Measurements from ENCODE around the gene NSUN5. TPM values are rescaled to one million over a fixed set of nuclear protein-coding genes. Genes with fewer than 3 reads are reported as not detected.
"Not testable (repeated sequence)": the region's sequence is repeated elsewhere in the genome, so short reads cannot be mapped to it uniquely, and the experiment has no call there.

The NSUN5 gene
- total and polyA plus RNA-seq, 4 donors, result 11.8 to 33.2 (median 18.3) TPM

DNA sequence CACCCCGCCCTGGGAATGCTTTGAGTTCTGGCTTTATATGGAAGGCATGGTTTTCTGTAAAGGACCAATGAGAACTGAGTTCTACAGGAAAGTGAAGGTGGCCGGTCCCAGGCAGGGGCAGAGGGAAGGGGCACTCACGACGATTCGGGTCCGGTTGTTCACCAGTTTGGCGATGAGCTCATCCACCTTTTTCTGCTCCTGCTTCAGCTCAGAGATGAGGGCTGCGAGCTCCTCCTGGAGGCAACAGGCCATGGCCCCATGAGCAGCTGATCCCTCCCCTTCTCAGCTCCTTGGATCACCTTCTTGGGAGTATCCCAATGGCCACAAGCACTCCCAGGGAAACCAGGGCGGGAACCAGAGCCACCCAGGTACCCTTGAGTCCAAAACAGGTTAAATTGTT lies 11.4 kb upstream of the NSUN5 start:
- H3K27ac ChIP-seq (ENCODE audit: low read depth in 1 of 2, low read length in 2 of 2); H3K36me3 ChIP-seq (ENCODE audit: control insufficient read depth in 1 of 2, insufficient read depth in 2 of 2, low read length in 1 of 2); H3K4me3 ChIP-seq (ENCODE audit: low read length in 2 of 2); H3K4me1 ChIP-seq (ENCODE audit: control insufficient read depth in 1 of 2, insufficient read depth in 2 of 2, low read length in 2 of 2); H3K9me3 ChIP-seq (ENCODE audit: control insufficient read depth, low read length); intact Hi-C loops (cut with DNase I); DNase-seq; H3K27me3 ChIP-seq (ENCODE audit: control insufficient read depth in 1 of 2, insufficient read depth in 2 of 2, low read length in 1 of 2); ATAC-seq (ENCODE audit: low FRiP score): not testable (repeated sequence)
- WGBS, 2 donors, result 76% methylated on average over 9 of the region's 9 CpGs

DNA sequence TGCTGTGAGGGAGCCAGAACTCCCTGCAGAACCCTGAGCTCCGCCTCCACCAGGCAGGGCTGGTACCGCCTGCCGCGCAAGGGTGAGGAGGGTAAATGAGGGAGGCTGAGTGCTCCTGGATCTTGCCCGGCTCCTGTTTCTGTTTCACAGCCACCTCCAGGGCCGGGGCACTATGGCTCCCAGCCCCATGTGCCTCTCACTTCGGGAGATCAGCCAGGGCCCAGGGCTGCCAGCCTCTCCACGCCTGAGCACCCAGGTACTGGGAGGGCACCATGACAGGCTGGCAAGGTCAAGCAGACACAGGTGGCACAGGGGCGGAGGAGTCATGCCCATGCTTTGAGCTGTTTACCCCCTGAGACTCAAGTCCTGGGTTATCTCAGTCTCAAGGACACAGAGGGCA lies 10.9 kb upstream of the NSUN5 start:
- ATAC-seq (ENCODE audit: low FRiP score); H3K36me3 ChIP-seq (ENCODE audit: control insufficient read depth in 1 of 2, insufficient read depth in 2 of 2, low read length in 1 of 2); DNase-seq; H3K9me3 ChIP-seq (ENCODE audit: control insufficient read depth, low read length); H3K4me1 ChIP-seq (ENCODE audit: control insufficient read depth in 1 of 2, insufficient read depth in 2 of 2, low read length in 2 of 2); H3K27me3 ChIP-seq (ENCODE audit: control insufficient read depth in 1 of 2, insufficient read depth in 2 of 2, low read length in 1 of 2); H3K27ac ChIP-seq (ENCODE audit: low read depth in 1 of 2, low read length in 2 of 2); H3K4me3 ChIP-seq (ENCODE audit: low read length in 2 of 2); intact Hi-C loops (cut with DNase I): not testable (repeated sequence)
- WGBS, 2 donors, result 73 to 79% methylated on average over 9 of the region's 9 CpGs

DNA sequence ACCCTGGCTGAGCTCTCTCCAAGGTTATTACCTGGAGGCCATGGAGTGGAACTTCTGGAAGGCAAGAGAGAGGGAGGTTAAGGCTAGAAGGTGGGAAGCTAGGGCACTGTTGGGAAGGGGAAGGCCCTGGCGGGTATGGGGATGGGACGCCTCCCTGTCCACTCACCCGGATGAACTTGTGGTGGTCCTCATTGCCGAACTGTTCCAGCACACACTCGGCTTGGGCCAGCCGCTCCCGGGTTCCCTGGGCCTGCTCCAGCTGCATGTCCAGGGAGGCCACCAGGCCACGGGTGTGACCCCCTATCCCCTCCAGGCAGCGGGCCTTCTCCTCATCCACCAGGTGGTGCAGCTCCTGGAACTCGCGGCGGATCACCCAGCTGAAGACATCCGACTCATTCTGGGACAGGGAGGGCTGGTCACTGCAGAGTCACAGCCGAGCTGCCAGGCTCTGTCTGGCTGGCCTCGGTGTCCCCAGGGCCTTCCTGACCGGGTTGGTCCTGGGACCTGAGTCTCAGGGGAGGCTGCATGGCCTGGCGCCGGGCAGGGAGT lies 10.1 kb upstream of the NSUN5 start:
- intact Hi-C loops (cut with DNase I); DNase-seq; H3K4me1 ChIP-seq (ENCODE audit: control insufficient read depth in 1 of 2, insufficient read depth in 2 of 2, low read length in 2 of 2); H3K4me3 ChIP-seq (ENCODE audit: low read length in 2 of 2); H3K27ac ChIP-seq (ENCODE audit: low read depth in 1 of 2, low read length in 2 of 2); H3K9me3 ChIP-seq (ENCODE audit: control insufficient read depth, low read length); H3K36me3 ChIP-seq (ENCODE audit: control insufficient read depth in 1 of 2, insufficient read depth in 2 of 2, low read length in 1 of 2); H3K27me3 ChIP-seq (ENCODE audit: control insufficient read depth in 1 of 2, insufficient read depth in 2 of 2, low read length in 1 of 2); ATAC-seq (ENCODE audit: low FRiP score): not testable (repeated sequence)
- 74 to 81% methylated on average over 9 to 18 of the region's 18 CpGs for WGBS, 2 donors

DNA sequence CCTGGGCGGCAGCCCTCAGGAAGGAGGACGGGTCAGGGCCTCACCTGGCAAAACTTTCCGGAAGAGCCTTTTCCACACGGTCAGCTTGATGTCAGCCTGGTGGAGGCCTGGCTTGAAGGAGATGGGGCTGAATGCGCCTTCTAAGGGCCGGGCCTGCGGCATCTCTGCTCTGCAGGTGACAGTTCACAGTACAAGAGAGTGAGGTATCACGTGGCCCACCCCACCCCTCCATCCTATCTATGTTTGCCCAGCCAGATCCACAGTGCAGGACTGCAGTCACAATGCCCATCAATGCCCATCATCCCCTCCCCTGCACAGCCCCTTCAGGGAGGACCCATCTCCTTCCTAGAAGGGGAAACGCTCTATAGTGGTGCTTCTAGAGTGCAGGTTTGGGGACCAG lies 7.9 kb upstream of the NSUN5 start:
- intact Hi-C loops (cut with DNase I), result no loop called here
- no peak for ATAC-seq (ENCODE audit: low FRiP score)
- no peaks in the 10 kb centered on the region for H3K9me3 ChIP-seq (ENCODE audit: control insufficient read depth, low read length)
- 86% methylated on average over 9 of the region's 9 CpGs for WGBS, 2 donors
- H3K27ac ChIP-seq (ENCODE audit: low read depth in 1 of 2, low read length in 2 of 2), result no peak overlapping the region
- H3K4me3 ChIP-seq (ENCODE audit: low read length in 2 of 2), result no peak overlapping the region
- no peaks in the 10 kb centered on the region for H3K4me1 ChIP-seq (ENCODE audit: control insufficient read depth in 1 of 2, insufficient read depth in 2 of 2, low read length in 2 of 2)
- H3K36me3 ChIP-seq (ENCODE audit: control insufficient read depth in 1 of 2, insufficient read depth in 2 of 2, low read length in 1 of 2), result no peaks in the 10 kb centered on the region
- no peaks in the 10 kb centered on the region for H3K27me3 ChIP-seq (ENCODE audit: control insufficient read depth in 1 of 2, insufficient read depth in 2 of 2, low read length in 1 of 2)
- DNase-seq, result no peak

DNA sequence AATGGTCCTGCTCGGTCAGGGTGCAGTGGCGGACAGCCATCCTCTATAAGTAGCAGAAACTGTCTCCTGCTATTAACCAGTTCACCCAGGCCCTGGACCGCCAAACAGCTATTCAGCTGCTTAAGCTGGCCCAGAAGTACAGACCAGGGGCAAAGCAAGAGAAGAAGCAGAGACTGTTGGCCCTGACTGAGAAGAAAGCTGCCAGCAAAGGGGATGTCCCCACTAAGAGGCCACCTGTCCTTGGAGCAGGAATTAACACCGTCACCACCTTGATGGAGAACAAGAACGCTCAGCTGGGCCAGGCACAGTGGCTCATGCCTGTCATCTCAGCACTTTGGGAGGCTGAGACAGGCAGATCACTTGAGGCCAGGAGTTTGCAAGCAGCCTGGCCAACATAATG lies 5.6 kb upstream of the NSUN5 start:
- no peak overlapping the region for H3K27ac ChIP-seq (ENCODE audit: low read depth in 1 of 2, low read length in 2 of 2)
- DNase-seq, result no peak
- no peaks in the 10 kb centered on the region for H3K4me1 ChIP-seq (ENCODE audit: control insufficient read depth in 1 of 2, insufficient read depth in 2 of 2, low read length in 2 of 2)
- H3K27me3 ChIP-seq (ENCODE audit: control insufficient read depth in 1 of 2, insufficient read depth in 2 of 2, low read length in 1 of 2), result no peaks in the 10 kb centered on the region
- ATAC-seq (ENCODE audit: low FRiP score), result no peak
- H3K9me3 ChIP-seq (ENCODE audit: control insufficient read depth, low read length), result no peaks in the 10 kb centered on the region
- no peaks in the 10 kb centered on the region for H3K36me3 ChIP-seq (ENCODE audit: control insufficient read depth in 1 of 2, insufficient read depth in 2 of 2, low read length in 1 of 2)
- intact Hi-C loops (cut with DNase I), result no loop called here
- WGBS, 2 donors, result 84 to 85% methylated on average over 5 of the region's 5 CpGs
- H3K4me3 ChIP-seq (ENCODE audit: low read length in 2 of 2), result no peak overlapping the region

DNA sequence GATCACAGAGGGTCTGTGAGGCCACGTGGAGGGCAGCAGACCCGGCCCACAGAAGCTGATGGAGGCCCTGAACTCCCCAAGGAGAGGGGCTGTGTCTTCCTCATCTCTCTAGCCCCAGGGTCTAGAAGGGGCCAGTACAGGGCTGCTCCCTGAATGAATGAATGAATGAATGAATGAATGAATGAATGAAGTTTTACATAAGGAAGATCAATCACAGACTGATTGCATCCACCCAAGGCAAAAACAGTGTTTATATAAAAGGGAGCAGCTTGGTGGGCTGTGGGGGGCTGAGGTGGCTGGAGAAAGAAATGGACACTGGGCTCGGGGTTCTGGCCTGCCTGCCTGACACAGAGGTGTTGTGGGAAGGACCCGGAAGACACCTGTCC lies 4.9 kb upstream of the NSUN5 start:
- Histone ChIP-seq H3K4me3 (ENCODE audit: low read length in 2 of 2) (no peak overlapping the region), H3K27me3 (ENCODE audit: control insufficient read depth in 1 of 2, insufficient read depth in 2 of 2, low read length in 1 of 2) (no peaks in the 10 kb centered on the region), H3K27ac (ENCODE audit: low read depth in 1 of 2, low read length in 2 of 2) (no peak overlapping the region), H3K9me3 (ENCODE audit: control insufficient read depth, low read length) (no peaks in the 10 kb centered on the region), H3K36me3 (ENCODE audit: control insufficient read depth in 1 of 2, insufficient read depth in 2 of 2, low read length in 1 of 2) (no peaks in the 10 kb centered on the region), H3K4me1 (ENCODE audit: control insufficient read depth in 1 of 2, insufficient read depth in 2 of 2, low read length in 2 of 2) (no peaks in the 10 kb centered on the region)
- ATAC-seq (ENCODE audit: low FRiP score) (no peak), DNase-seq (no peak)
- 68% methylated on average over 4 of the region's 4 CpGs for WGBS, 2 donors
- intact Hi-C loops (cut with DNase I), result no loop called here

DNA sequence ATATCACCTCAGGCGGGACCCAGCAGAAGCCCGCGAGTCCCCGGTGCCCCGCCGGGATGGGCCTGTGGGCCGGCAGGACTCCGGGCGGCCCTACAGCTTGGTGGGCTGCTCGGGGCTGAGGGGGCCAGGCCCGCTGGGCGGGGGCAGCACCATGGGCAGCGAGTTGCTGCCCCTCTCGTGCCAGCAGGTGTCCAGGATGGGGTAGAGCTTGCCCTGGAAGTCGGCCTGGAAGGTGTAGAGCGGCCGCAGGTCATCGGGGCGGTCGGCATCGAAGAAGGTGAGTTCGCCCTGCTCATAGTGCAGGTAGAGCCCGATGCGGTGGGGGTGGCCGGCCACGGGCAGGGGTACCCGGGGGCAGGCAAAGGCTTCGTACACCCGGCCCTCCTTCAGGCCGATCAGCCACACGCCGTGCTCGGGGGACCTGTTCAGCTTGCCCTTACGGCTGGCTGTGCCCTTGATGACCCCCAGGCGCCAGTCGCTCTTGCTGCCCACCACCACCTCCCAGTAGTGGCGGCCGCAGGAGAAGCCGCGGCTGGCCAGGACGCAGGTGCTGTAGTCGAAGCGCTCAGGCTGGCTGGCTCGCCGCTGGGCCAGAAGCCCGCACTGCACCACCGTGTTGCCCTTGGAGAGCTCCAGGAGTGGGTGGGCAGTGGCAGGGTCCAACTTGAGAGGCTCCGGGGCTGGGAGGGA lies 4.3 kb upstream of the NSUN5 start:
- H3K27me3 ChIP-seq (ENCODE audit: control insufficient read depth in 1 of 2, insufficient read depth in 2 of 2, low read length in 1 of 2), result no peaks in the 10 kb centered on the region
- intact Hi-C loops (cut with DNase I), result no loop called here
- no peak overlapping the region for H3K4me3 ChIP-seq (ENCODE audit: low read length in 2 of 2)
- H3K9me3 ChIP-seq (ENCODE audit: control insufficient read depth, low read length), result no peaks in the 10 kb centered on the region
- no peak for DNase-seq
- WGBS, 2 donors, result 92% methylated on average over 42 to 48 of the region's 48 CpGs
- no peak for ATAC-seq (ENCODE audit: low FRiP score)
- H3K36me3 ChIP-seq (ENCODE audit: control insufficient read depth in 1 of 2, insufficient read depth in 2 of 2, low read length in 1 of 2), result no peaks in the 10 kb centered on the region
- no peak overlapping the region for H3K27ac ChIP-seq (ENCODE audit: low read depth in 1 of 2, low read length in 2 of 2)
- H3K4me1 ChIP-seq (ENCODE audit: control insufficient read depth in 1 of 2, insufficient read depth in 2 of 2, low read length in 2 of 2), result no peaks in the 10 kb centered on the region

DNA sequence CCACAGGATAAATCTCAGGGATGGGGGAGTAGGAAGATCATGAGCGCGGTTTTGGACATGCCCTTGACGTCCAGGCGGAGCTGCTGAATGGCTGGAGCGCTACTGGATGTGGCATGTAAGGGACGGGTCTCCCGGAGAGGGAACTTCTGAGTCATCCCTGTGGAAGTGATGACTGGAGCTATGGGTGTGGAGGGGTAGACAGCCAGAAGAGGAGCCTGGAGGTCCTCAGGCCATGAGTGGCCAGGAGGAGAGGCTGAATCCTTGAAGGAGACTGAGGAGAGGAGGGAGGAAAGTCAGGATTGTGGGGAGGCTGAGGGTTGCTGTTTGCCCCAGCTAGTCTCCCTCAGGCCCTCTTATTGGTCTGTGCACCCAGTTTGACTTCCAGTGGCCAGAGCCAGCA lies 2.8 kb upstream of the NSUN5 start:
- WGBS, 2 donors, result 85 to 89% methylated on average over 7 of the region's 7 CpGs
- H3K27me3 ChIP-seq (ENCODE audit: control insufficient read depth in 1 of 2, insufficient read depth in 2 of 2, low read length in 1 of 2); ATAC-seq (ENCODE audit: low FRiP score); H3K4me3 ChIP-seq (ENCODE audit: low read length in 2 of 2); DNase-seq; intact Hi-C loops (cut with DNase I); H3K27ac ChIP-seq (ENCODE audit: low read depth in 1 of 2, low read length in 2 of 2); H3K4me1 ChIP-seq (ENCODE audit: control insufficient read depth in 1 of 2, insufficient read depth in 2 of 2, low read length in 2 of 2); H3K9me3 ChIP-seq (ENCODE audit: control insufficient read depth, low read length); H3K36me3 ChIP-seq (ENCODE audit: control insufficient read depth in 1 of 2, insufficient read depth in 2 of 2, low read length in 1 of 2): not testable (repeated sequence)

DNA sequence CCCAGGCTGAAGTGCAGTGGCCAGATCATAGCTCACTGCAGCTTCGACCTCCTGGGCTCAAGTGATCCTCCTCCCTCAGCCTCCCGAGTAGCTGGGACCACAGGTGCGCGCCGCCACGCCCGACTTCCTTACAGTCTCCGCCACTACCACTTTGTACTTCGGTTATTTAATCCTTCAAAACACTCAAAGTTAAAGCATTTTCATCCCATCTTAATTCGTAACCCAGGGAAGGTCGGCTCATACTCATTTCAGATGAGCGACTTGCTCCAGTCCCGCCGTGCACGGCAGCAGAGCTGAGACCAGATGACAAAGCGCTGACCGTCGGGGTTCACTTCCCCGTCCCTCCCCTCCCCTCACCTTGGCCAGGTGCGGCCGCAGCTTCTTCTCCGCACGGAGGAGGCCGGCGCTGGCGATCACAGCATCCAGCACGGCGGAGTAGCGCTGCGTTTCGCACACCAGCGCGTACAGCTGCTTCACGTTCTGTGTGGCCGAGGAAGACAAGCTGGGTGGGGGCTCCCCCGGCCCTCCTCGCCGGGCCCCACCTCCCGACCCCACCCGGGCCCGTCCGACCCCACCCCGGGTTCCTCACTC lies 457 bp downstream of the NSUN5 start:
- Histone ChIP-seq H3K4me1 (ENCODE audit: control insufficient read depth in 1 of 2, insufficient read depth in 2 of 2, low read length in 2 of 2) (no peaks in the 10 kb centered on the region), H3K36me3 (ENCODE audit: control insufficient read depth in 1 of 2, insufficient read depth in 2 of 2, low read length in 1 of 2) (peaks cover 0 to 4% of the 10 kb centered on the region in 2 donors), H3K4me3 (ENCODE audit: low read length in 2 of 2) (peak overlapping the region; percentile 35 to 85), H3K27ac (ENCODE audit: low read depth in 1 of 2, low read length in 2 of 2) (no peak overlapping the region), H3K27me3 (ENCODE audit: control insufficient read depth in 1 of 2, insufficient read depth in 2 of 2, low read length in 1 of 2) (no peaks in the 10 kb centered on the region), H3K9me3 (ENCODE audit: control insufficient read depth, low read length) (no peaks in the 10 kb centered on the region)
- DNase-seq (no peak), ATAC-seq (ENCODE audit: low FRiP score) (peak; percentile 64)
- 11 to 13% methylated on average over 35 to 43 of the region's 43 CpGs for WGBS, 2 donors
- intact Hi-C loops (cut with DNase I), result no loop called here

All from aorta (tissue), 5 donors.